Omental fat pad (tissue), 4 donors: ENCODE results near the gene CBX1. TPM values are rescaled to one million over a fixed set of nuclear protein-coding genes. Genes with fewer than 3 reads are reported as not detected.
A peak's percentile ranks its signal among the peaks of the same experiment; 100 is the strongest.

Experiments
- ATAC-seq: fragments of 150-250 bp; one replicate; pipeline ENCODE4 v1.9.1; 2016; ENCODE audit warnings: mild to moderate bottlenecking, moderate library complexity; ENCODE audit not compliant: low FRiP score
- DNase-seq: peaks from one replicate; pipeline ENCODE4 v3.0.0-alpha.2; 2019; ENCODE audit warnings: low spot score
- total RNA-seq, 4 donors: library from RNA; depleted of rRNA; stranded (reverse); fragments of >200 nt; gene quantifications; one replicate each; pipeline ENCODE4 v1.1.0, GENCODE V29; 2016
- TF ChIP-seq, protein P1 (sequence below), 3 donors: fragments of 450-650 bp; IDR thresholded peaks; one replicate each; pipeline ENCODE4 v1.5.1; 2016 to 2017; ENCODE audit warnings: antibody characterized with exemption in 3 of 3, mild to moderate bottlenecking in 3 of 3, moderate library complexity in 2 of 3

CBX1 gene
- total RNA-seq, 4 donors from 2014 or later = 16.0 to 28.9 (median 24.1) TPM

DNA sequence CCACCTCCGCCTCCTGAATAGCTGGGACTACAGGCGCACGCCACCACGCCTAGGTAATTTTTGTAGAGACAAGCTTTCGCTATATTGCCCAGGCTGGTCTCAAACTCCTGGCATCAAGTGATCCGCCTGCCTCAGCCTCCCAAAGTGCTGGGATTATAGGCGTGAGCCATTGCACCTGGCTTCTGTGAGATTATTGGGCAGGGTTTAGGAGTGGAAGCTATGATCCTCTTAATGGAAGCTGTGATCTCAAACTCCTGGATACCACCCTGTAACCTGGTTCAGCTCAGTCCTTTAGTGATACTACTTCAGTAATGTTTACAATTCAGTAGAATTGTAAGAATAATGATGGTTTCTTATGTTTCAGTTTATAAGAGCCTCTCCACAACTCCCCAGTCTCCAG is 39.0 kb downstream of the CBX1 start:
- no peak for ATAC-seq
- TF ChIP-seq, protein P1, sequence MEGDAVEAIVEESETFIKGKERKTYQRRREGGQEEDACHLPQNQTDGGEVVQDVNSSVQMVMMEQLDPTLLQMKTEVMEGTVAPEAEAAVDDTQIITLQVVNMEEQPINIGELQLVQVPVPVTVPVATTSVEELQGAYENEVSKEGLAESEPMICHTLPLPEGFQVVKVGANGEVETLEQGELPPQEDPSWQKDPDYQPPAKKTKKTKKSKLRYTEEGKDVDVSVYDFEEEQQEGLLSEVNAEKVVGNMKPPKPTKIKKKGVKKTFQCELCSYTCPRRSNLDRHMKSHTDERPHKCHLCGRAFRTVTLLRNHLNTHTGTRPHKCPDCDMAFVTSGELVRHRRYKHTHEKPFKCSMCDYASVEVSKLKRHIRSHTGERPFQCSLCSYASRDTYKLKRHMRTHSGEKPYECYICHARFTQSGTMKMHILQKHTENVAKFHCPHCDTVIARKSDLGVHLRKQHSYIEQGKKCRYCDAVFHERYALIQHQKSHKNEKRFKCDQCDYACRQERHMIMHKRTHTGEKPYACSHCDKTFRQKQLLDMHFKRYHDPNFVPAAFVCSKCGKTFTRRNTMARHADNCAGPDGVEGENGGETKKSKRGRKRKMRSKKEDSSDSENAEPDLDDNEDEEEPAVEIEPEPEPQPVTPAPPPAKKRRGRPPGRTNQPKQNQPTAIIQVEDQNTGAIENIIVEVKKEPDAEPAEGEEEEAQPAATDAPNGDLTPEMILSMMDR (IDR thresholded peaks at IDR 0.05) = no peak
- DNase-seq = no peak

DNA sequence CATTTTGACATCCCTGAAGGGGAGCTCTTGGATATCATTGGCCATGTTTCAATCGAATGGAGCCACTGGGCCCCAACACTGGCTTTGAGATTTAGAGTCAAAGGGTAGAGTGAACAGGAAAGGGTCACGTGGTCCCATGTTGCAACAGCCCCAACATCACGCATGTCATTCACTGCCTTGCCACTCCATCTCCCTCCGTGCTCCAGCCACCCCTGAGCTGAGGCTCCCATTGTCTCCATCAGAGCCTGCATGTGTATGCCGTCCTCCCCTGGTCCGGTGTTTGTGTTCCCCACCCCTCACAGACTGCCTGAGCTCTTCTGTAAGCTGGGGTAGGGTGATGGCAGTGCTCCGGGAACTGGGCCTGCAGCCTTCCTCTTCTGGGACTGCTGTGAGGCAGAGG is 41.0 kb downstream of the CBX1 start:
- DNase-seq (no peak), ATAC-seq (peak; percentile 12)
- TF ChIP-seq, protein P1 (IDR thresholded peaks at IDR 0.05) = no peak

DNA sequence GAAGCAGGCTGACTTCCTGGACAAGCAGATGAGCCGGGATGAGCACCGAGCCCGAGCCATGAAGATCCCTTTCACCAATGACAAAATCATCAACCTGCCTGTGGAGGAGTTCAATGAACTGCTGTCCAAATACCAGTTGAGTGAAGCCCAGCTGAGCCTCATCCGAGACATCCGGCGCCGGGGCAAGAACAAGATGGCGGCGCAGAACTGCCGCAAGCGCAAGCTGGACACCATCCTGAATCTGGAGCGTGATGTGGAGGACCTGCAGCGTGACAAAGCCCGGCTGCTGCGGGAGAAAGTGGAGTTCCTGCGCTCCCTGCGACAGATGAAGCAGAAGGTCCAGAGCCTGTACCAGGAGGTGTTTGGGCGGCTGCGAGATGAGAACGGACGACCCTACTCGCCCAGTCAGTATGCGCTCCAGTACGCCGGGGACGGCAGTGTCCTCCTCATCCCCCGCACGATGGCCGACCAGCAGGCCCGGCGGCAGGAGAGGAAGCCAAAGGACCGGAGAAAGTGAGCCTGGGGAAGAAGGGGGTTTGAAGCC is 42.1 kb downstream of the CBX1 start:
- DNase-seq (no peak), ATAC-seq (no peak)
- TF ChIP-seq, protein P1 (IDR thresholded peaks at IDR 0.05) = no peak

DNA sequence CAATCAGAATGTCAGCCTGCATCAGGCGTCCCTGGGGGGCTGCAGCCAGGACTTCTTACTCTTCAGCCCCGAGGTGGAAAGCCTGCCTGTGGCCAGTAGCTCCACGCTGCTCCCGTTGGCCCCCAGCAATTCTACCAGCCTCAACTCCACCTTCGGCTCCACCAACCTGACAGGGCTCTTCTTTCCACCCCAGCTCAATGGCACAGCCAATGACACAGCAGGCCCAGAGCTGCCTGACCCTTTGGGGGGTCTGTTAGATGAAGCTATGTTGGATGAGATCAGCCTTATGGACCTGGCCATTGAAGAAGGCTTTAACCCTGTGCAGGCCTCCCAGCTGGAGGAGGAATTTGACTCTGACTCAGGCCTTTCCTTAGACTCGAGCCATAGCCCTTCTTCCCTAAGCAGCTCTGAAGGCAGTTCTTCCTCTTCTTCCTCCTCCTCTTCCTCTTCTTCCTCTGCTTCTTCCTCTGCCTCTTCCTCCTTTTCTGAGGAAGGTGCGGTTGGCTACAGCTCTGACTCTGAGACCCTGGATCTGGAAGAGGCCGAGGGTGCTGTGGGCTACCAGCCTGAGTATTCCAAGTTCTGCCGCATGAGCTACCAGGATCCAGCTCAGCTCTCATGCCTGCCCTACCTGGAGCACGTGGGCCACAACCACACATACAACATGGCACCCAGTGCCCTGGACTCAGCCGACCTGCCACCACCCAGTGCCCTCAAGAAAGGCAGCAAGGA is 42.7 kb downstream of the CBX1 start:
- ATAC-seq (no peak), DNase-seq (no peak)
- TF ChIP-seq, protein P1 (IDR thresholded peaks at IDR 0.05) = no peak

DNA sequence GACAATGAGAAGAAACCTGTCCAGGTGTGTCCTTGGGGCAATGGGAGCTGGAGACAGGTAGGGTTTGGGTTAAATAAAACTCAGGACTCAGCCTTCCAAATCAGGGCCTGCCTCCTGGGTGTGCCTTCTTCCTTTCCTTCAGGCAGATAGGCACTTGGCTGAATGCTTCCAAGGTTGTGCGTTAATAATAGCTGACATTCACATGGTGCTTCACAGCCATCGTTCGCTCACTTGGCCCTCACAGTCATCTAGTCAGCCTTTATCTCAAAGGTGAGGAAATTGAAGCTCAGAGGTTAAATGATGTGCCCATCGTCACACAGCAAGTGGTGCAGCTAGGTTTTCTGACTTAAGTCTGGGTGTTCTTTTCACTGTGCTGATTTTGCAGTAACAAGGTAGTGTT is 43.7 kb downstream of the CBX1 start:
- DNase-seq (no peak), ATAC-seq (no peak)
- TF ChIP-seq, protein P1 (IDR thresholded peaks at IDR 0.05) = no peak

DNA sequence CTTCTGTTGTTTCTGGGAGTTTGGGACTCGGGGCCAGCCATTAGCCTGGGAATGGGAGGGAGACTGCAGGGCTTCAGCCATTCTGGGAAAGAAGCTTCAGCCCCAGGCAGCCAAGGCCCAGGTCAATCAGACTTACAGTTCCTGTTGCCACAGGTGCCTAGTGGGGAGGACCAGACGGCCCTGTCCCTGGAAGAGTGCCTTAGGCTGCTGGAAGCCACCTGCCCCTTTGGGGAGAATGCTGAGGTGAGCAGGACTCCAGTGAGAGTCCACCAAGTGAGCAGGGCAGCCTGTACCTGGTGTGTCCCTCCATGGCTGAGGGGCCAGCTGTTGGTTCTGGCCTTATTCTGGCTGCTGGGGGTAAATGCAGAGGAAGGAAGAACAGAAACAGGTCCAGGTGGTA is 44.4 kb downstream of the CBX1 start:
- DNase-seq (no peak), ATAC-seq (no peak)
- TF ChIP-seq, protein P1 (IDR thresholded peaks at IDR 0.05) = no peak

DNA sequence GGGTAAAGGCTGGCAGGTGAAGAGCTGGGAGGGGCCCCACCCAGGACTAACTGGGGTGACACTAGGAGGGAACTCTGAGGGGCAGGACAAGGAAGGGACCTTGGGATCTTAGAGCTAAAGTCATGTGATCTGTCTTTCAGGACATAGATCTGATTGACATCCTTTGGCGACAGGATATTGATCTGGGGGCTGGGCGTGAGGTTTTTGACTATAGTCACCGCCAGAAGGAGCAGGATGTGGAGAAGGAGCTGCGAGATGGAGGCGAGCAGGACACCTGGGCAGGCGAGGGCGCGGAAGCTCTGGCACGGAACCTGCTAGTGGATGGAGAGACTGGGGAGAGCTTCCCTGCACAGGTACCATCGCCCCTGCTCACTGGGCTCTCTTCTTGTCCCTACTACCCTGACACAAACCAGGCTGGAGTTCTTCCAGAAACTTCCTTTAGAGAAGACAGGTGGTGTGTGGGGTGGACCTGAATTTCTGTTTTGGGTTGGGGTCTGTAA is 45.0 kb downstream of the CBX1 start:
- TF ChIP-seq, protein P1 (IDR thresholded peaks at IDR 0.05) = no peak
- DNase-seq = no peak
- ATAC-seq = no peak
